ENCODE results near the gene CLASP1. TPM values are rescaled to one million over a fixed set of nuclear protein-coding genes. Genes with fewer than 3 reads are reported as not detected.

CLASP1 gene
- total RNA-seq, 6 experiments from 2014 or later: 38.2 to 49.0 (median 41.1) TPM

- Mint-ChIP-seq H3K4me1 (ENCODE audit: low read depth) (peaks cover 25% of the 10 kb centered on the region), H3K27ac (no peak overlapping the region), H3K4me3 (no peak overlapping the region), H3K27me3 (ENCODE audit: insufficient read depth) (no peaks in the 10 kb centered on the region), H3K36me3 (ENCODE audit: low read depth) (peaks cover 10% of the 10 kb centered on the region; the same call in 1 of the 2 replicates), H3K9me3 (no peaks in the 10 kb centered on the region)
- DNase-seq: no peak
- TF ChIP-seq CTCF (IDR thresholded peaks at IDR 0.05): no peak
Measured at GRCh38 chr2:121591199-121591598, 58.1 kb downstream of the CLASP1 start.

GRCh38 chr2:121588357-121588756 lies 60.9 kb downstream of the CLASP1 start:
- no peak for TF ChIP-seq CTCF (IDR thresholded peaks at IDR 0.05)
- Mint-ChIP-seq H3K36me3 (ENCODE audit: low read depth) (peaks cover 13% of the 10 kb centered on the region; the same call in 1 of the 2 replicates), H3K27me3 (ENCODE audit: insufficient read depth) (no peaks in the 10 kb centered on the region), H3K9me3 (no peaks in the 10 kb centered on the region), H3K4me3 (no peak overlapping the region), H3K27ac (peak overlapping the region; percentile 51), H3K4me1 (ENCODE audit: low read depth) (peaks cover 10% of the 10 kb centered on the region)
- DNase-seq: no peak

GRCh38 chr2:121587131-121587530 lies 62.1 kb downstream of the CLASP1 start:
- no peaks in the 10 kb centered on the region for H3K27me3 Mint-ChIP-seq (ENCODE audit: insufficient read depth)
- no peaks in the 10 kb centered on the region for H3K9me3 Mint-ChIP-seq
- peaks cover 13% of the 10 kb centered on the region; the same call in 1 of the 2 replicates for H3K36me3 Mint-ChIP-seq (ENCODE audit: low read depth)
- peaks cover 10% of the 10 kb centered on the region for H3K4me1 Mint-ChIP-seq (ENCODE audit: low read depth)
- no peak for TF ChIP-seq CTCF (IDR thresholded peaks at IDR 0.05)
- no peak for DNase-seq
- H3K27ac Mint-ChIP-seq: no peak overlapping the region
- H3K4me3 Mint-ChIP-seq: no peak overlapping the region

- H3K27ac Mint-ChIP-seq: no peak overlapping the region
Measured at GRCh38 chr2:121584741-121585140, 64.5 kb downstream of the CLASP1 start.

GRCh38 chr2:121583555-121583954 lies 65.7 kb downstream of the CLASP1 start:
- no peaks in the 10 kb centered on the region for H3K9me3 Mint-ChIP-seq
- DNase-seq: no peak
- no peaks in the 10 kb centered on the region for H3K27me3 Mint-ChIP-seq (ENCODE audit: insufficient read depth)
- H3K27ac Mint-ChIP-seq: no peak overlapping the region
- peaks cover 8% of the 10 kb centered on the region; the same call in 1 of the 2 replicates for H3K36me3 Mint-ChIP-seq (ENCODE audit: low read depth)
- H3K4me1 Mint-ChIP-seq (ENCODE audit: low read depth): peaks cover 31% of the 10 kb centered on the region
- no peak overlapping the region for H3K4me3 Mint-ChIP-seq
- no peak for TF ChIP-seq CTCF (IDR thresholded peaks at IDR 0.05)

More at GRCh38 chr2:121584741-121585140, 64.5 kb downstream of the CLASP1 start:
- Mint-ChIP-seq H3K4me3 (no peak overlapping the region), H3K27me3 (ENCODE audit: insufficient read depth) (no peaks in the 10 kb centered on the region), H3K9me3 (no peaks in the 10 kb centered on the region), H3K4me1 (ENCODE audit: low read depth) (peaks cover 24% of the 10 kb centered on the region), H3K36me3 (ENCODE audit: low read depth) (peaks cover 13% of the 10 kb centered on the region; the same call in 1 of the 2 replicates)
- TF ChIP-seq CTCF (IDR thresholded peaks at IDR 0.05): no peak
- no peak for DNase-seq

GRCh38 chr2:121582272-121582671 lies 67.0 kb downstream of the CLASP1 start:
- Mint-ChIP-seq H3K9me3 (no peaks in the 10 kb centered on the region), H3K36me3 (ENCODE audit: low read depth) (peaks cover 4% of the 10 kb centered on the region; the same call in 1 of the 2 replicates), H3K4me1 (ENCODE audit: low read depth) (peaks cover 27% of the 10 kb centered on the region), H3K27ac (no peak overlapping the region), H3K4me3 (no peak overlapping the region), H3K27me3 (ENCODE audit: insufficient read depth) (no peaks in the 10 kb centered on the region)
- no peak for DNase-seq
- TF ChIP-seq CTCF (IDR thresholded peaks at IDR 0.05): no peak

Data from HFFc6 (cell line).